Measurements from ENCODE around the gene PICALM.
"Not testable (repeated sequence)": the region's sequence is repeated elsewhere in the genome, so short reads cannot be mapped to it uniquely, and the experiment has no call there.

PICALM gene, protein sequence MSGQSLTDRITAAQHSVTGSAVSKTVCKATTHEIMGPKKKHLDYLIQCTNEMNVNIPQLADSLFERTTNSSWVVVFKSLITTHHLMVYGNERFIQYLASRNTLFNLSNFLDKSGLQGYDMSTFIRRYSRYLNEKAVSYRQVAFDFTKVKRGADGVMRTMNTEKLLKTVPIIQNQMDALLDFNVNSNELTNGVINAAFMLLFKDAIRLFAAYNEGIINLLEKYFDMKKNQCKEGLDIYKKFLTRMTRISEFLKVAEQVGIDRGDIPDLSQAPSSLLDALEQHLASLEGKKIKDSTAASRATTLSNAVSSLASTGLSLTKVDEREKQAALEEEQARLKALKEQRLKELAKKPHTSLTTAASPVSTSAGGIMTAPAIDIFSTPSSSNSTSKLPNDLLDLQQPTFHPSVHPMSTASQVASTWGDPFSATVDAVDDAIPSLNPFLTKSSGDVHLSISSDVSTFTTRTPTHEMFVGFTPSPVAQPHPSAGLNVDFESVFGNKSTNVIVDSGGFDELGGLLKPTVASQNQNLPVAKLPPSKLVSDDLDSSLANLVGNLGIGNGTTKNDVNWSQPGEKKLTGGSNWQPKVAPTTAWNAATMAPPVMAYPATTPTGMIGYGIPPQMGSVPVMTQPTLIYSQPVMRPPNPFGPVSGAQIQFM

DNA sequence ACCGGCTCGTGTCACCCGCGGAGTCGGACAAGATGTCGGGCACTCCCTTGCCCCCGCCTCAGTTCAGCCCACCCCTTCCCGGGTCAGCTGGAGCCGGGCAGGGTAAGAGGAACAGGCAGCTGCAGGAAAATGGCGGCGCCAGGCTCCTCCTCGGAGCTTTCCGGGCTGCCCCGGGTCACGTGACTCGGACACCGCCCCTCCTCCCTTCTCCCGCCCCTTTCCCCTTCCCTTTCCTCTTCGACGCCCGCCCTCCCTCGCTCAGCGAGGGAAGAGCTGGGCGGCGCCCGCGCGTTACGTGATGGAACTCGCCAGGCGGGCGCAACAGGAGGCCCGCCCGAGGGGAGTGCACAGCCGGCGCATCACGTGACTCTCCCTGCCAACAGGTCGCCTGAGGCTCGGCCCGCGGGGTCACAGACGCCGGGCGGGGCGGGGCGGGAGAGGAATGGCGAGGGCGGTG, at the start of gene PICALM:
PICALM (minus strand) TSS at position 134 of the 457 bp plus-strand sequence. CDS start 304 bp downstream, outside the sequence.
- DNase-seq = peak; percentile 97

DNA sequence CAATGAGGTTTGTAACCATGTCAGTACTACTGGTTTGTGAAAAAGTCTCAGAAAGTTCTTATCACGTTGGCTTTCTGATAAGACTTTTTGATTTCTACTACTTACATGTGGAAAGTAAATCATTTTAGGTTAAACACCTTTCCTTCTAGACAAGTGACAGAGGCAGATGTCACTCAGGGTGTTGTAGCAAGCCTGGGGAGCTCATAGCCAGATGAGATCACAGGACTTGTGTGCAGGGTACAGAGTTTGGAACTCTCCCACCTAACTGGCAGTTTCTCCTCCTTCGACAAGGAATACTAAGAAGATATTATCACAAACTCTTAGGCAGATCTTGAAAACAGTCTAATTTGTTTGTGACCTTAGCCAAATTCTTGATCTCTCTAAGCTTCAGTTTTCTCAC, 49.4 kb upstream of the PICALM start:
- DNase-seq = no peak

DNA sequence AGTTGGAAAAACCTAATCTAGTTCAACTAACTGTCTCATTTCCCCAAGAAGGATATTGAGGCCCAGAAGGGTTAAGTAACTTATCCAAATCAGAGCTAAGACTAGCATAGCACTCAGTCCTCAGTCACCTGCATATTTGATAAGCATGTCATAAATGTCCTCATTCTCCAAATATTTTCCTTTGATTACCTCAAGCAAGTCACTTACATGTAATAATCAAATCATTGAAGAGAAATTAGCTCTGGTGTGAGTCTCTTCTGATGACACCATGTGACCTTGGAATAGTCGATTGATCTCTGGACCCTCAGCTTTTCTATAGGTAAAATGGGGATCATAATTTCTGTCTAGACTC, 48.8 kb upstream of the PICALM start:
- DNase-seq = no peak

DNA sequence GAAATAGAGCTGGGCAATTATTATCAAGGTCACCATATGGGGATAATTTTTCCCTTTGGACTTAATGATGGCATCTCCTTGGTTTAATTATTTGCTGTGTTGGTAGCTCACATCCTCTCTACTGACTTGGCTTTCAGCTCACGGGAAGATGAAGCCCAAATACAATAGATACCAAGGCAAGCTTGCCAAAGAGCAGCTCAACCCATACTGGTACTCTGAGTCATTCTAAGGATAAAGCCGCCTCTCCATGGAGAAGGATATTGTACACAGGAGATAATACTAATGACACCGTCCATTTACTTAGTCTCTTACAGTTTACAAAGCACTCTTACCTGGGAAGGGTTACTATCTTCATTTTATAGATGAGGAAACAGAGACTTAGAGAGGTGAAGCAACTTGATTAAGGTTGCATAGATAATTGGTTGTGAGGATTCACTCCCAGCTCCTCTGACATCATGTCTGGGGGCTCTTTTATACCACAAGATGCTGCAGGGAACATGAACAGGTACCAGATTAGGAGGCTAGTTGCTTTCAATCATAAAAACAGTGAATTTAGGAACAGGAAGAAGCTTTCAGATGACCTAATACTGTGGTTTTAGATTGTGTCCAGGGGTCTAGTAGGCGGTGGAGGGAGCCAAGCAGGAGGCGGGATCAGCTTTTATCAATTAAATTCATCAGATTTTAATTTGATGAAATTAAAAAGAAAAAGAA, 48.3 kb upstream of the PICALM start:
- DNase-seq = no peak

DNA sequence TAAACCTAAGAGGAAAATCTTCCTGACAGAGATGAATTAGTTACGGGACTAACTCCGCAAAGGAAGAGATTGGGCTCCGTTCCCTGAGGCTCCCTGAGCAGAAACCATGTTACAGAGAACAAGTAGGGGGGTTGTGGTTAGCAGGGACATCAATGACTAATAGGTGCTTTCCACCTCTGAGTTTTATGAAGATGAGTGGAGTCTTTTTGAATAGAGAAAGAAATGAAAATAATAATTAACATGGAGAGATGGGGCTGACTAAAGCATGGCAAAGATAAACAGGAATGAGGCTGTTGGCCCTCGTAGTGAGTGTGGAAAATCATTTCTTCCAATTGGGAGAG, 47.5 kb upstream of the PICALM start:
- DNase-seq = peak; percentile 68

DNA sequence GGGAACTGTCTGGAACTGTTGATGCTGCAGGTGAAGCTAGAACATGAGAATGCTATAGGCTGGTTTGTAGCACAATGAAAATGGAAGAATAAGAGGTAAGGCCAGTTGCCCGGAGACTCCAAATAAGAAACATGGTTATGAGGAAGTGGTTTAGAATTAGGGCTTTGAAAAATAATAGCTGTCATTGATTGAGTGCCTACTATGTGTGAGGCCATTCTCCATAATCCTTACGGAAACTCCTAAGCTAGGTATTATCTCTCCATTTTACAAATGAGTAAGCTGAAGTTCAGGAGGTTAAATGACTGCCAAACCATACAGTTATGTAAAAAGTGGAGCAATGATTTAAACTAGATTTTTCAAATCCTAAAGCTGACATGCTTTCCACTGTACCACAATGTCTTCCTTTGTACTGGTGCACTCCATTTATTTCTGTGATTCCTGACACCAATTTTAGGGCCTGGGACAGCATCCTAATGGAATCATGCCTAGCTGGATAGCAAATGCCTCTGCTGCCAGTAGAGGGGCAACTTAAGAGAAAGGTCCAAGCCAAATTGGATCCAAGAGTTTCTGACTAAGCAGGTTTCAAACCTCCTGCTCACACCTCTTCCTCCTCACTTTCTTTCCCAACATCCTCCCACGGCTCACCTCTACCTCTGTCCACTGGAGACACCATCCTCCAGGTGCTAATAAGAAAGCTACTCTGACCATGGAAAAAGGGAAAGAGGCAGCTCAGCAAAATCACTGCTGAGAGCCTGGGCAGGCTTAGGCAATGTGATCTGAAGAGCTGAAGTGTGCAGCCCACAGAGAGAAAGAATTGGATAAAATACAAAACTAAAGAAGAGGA, 46.9 kb upstream of the PICALM start:
- no peak for DNase-seq

DNA sequence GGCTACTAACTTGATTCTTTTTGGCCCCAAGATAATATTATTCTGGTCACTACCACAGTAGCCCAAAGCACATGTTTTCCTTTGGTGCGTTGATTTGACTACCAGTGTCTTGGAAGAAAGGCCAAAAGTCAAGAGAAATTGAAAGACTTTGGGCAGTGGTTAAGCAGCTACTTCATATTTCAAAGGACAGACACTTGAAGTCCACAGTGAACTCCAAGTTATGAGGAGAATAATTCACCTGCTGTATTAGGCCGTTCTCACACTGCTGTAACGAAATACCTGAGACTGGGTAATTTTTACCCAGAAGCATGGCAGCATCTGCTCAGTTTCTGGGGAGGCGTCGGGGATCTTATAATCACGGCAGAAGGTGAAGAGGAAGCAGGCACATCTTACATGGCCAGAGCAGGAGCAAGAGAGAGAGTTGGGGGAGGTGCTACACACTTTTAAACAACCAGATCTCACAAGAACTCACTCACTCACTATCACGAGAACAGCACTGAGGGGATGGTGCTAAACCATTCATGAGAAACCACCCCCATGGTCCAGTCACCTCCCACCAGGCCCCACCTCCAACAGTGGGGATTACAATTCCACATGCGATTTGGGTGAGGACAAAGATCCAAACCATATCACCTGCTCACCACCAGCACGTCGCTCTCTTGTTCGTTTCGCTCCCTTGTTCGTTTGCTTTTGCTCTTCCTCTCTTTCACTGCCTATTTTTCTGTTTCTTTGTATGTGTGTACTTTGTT, 40.2 kb upstream of the PICALM start:
- DNase-seq = no peak

DNA sequence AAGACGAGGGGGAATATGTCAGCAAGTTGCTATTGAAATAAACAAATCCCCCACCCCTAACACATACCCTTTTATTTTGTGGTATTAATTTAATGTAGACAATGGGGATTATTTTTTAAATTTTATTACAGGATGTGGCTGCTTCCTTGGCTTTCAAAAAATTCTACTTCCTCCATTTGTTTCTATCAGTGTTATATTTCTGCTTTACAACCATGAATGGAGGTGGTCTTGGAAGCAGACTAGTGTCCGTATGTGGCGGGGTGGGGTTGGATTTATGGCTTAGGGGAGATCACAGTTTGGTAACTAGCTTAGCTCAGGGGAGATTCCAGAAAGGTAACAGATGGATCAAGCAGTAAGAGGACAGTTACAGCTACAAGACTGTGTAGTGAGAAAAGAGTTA, 39.3 kb upstream of the PICALM start:
- DNase-seq = no peak

DNA sequence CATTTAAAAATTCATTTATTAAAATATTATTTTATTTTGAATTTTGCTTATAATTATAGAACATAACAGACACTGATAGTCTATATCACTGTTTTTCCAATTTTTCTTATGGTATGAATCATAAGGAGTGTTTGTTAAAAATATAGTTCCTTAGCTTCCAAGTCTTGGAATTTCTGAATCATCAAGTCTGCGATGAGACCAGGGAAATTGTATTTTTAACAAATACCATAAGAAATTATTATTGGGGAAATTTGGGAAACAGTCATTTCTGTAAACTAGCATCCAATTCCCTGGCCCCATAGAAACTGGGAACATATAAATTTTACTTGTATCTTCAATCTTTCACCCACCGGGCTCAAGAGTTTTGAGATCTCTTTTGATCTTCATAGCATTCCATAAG, 38.0 kb upstream of the PICALM start:
- DNase-seq = no peak

DNA sequence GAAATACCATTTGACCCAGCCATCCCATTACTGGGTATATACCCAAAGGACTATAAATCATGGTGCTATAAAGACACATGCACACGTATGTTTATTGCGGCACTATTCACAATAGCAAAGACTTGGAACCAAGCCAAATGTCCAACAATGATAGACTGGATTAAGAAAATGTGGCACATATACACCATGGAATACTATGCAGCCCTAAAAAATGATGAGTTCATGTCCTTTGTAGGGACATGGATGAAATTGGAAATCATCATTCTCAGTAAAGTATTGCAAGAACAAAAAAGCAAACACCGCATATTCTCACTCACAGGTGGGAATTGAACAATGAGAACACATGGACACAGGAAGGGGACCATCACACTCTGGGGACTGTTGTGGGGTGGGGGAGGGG, 37.1 kb upstream of the PICALM start:
- not testable (repeated sequence) for DNase-seq

DNA sequence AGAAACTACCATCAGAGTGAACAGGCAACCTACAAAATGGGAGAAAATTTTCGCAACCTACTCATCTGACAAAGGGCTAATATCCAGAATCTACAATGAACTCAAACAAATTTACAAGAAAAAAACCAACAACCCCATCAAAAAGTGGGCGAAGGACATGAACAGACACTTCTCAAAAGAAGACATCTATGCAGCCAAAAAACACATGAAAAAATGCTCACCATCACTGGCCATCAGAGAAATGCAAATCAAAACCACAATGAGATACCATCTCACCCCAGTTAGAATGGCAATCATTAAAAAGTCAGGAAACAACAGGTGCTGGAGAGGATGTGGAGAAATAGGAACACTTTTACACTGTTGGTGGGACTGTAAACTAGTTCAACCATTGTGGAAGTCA, 36.7 kb upstream of the PICALM start:
- DNase-seq = not testable (repeated sequence)

DNA sequence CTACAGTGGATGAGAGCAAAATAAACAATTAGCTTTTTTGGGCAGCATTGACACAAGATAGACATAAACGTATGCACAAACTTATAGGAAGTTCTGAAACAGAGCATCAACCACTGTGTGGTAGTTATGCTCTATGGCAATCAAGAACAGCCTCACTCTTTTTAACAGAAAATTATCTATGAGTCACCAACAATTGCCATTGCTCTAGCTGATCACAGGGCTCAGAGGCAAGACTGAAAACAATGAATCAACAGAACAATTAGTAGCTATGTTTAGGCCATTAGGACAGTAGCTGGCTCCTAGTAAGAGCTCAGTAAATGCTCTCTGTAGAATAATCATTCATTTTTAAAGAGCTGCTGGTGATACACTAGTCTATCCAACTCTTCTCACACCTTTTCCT, 34.9 kb upstream of the PICALM start:
- DNase-seq = no peak

DNA sequence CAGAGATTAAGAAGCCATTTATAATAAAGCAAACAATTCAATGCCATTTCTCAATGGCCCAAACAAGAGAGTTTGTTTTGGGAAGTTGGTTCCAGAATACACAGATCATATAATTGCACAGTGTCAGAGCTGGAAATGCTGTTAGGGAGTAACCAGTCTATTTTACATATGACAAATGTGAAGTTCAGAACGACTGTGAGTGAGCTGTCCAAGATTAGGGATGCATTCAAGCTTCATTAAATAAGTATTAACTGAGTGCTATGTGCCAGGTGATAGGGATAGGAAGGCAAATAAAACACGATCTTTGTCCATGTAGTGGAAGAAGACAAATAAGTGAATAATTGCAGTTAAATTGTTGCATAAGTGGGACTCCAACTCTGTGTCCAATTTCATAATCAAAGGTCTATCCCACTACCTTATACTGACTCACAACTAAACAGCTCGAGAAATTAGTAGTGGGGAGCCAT, 33.1 kb upstream of the PICALM start:
- no peak for DNase-seq

DNA sequence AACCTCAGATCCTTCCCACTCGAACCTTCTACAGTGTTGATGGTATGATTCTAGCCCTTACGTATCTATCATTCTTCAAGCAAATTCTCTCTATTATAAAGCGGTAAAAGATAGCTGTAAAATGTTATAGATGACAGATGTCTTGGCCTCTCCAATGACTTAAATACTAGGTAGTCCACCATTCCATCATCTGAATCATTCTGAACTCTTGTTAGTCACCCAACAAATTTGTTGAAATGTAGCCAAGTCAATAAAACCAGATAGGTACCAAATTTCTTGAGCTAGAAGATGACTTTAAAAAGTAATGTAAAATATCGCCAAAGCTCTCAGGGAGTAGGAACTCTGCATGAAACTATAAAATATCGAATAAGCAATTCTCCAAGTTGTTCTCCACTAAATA, 32.6 kb upstream of the PICALM start:
- no peak for DNase-seq

DNA sequence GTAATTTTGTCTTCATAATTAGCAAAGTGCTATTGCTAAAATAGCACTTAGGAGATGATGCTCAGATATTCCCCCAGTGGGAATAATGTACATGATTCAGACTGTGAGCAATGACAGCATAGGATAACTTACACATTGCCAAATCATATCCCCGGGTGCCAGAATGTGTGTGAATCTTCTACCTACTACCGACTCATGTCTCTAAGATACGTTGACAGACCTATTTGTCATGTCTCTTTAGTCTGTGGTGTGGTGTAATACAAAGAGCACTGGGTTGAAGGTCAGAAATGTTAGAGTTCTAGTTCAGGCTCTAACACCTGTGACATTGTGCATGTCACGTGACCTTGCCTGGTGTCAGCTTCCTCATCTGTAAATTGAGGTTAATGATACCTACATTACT, 31.0 kb upstream of the PICALM start:
- no peak for DNase-seq

DNA sequence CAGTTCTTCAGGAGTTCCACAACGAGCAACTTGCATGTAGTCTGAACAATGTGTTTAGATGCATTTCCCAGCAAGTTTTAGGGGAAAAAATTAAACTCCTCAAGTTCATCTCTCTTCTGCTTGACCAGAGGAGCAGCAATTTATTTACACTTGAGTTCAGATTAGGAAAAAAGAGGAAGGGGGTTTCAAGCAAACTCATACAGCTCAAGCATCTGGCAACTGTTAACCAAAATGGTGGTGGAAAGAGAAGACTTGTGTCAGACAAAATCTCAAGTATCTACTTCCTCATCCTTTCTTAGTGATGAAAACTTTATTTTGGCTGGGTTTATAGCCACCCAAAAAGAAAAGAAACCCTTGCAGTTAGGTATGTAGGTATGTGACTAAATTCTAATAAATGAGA, 29.1 kb upstream of the PICALM start:
- no peak for DNase-seq

DNA sequence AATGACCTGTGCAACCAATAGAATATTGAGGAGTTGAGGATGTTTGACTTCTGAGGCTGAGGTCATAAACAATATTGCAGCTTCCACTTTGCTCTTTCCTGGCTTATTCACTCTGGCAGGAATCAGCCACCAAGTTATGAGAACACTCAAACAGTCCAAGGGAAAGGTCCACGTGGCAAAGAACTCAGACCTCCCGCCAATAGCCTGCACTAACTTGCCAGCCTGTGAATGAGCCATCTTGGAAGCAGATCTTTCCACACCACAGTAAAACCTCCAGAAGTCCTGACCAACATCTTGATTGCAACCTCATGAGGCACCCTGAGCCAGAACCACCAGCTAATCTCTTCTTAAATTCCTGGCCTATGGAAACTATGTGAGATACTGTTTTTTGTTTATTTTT, 22.7 kb upstream of the PICALM start:
- no peak for DNase-seq

DNA sequence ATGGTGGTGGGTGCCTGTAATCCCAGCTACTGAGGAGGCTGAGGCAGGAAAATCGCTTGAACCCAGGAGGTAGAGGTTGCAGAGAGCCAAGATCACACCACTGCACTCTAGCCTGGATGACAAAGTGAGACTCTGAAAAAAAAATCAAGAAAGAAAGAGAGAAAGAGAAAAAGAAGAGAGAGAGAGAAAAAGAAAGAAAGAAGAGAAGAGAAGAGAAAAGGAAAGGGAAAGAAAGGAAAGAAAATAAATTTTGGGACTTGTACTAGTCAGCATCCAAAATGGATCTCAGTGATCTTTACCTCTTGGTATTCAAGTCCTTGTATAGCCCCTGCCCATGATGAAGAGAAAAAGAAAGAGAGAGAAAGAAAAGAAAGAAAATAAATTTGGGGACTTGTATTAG, 22.2 kb upstream of the PICALM start:
- DNase-seq = no peak

DNA sequence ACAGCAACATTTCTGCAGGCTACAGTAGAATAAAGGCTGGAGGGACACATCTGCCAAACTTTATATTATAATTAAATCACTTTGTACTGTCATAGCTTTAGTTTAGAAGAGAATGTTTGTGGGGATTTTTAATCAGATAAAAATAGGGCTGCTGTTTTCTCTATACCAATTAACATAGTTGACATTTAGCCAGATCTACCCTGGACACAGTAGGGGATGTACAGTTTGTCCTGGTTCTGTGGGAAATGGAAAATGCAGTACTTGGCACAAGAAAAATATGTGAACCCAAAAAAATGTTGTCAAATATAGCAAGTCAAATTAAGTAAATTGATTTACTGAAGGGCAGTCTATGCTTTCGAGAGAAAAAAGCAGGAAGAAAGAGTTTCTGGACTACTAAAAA, 20.8 kb upstream of the PICALM start:
- DNase-seq = no peak

DNA sequence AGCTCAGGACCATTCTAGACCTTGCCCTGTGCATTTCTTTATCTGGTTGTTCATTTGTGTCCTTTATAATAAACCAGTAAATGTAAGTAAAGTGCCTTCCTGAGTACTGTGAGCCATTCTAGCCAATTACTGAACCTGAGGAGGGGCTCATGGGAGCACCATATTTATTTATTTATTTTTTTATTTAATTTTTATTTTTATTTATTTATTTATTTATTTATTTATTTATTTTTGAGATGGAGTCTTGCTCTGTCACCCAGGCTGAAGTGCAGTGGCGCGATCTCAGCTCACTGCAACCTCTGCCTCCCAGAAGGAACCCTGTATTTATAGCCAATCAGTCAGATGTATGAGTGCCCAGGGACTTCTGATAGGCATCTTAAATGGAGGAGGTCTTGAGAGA, 18.8 kb upstream of the PICALM start:
- not testable (repeated sequence) for DNase-seq

DNA sequence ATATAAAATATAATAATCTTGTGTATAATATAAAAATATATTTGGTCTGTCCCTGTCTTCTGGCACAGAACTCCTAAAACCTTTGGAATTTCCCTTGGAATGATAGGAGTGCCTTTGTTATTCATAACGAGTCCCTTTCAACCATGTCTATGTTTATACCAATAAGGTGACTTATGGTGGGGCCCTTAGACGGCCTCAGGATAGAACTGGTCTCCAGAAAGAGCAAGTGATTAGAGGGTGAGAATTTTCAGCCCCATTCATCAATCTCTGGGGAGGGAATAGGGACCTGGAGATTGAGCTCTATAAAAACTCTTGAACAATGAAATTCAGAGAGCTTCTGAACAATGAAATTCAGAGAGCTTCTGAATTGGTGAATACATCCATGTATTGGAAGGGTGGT, 18.4 kb upstream of the PICALM start:
- no peak for DNase-seq

DNA sequence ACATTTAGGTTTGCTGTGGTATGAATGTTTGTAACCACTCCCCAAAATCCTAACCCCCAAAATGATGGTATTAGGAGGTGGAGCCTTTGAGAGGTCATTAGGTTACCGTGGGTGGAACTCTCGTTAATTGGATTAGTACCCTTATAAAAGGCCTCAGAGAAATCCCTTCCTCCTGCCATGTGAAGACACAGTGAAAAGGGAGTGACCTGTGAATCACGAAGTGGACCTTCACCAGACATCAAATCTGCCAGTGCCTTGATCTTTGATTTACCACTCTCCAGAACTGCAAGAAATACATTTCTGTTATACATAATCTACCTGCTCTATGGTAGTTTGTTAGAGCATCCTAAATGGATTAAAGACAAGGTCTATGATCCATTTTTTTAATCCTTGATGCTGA, 12.6 kb upstream of the PICALM start:
- no peak for DNase-seq

All from CD4-positive, alpha-beta T cell treated with Interleukin-4 for 4 hours (primary cell).